ENCODE data around the gene C16orf54. TPM values are rescaled to one million over a fixed set of nuclear protein-coding genes. Genes with fewer than 3 reads are reported as not detected.

The C16orf54 gene
- total RNA-seq, 1 experiment from 2014 or later, result not detected

DNA sequence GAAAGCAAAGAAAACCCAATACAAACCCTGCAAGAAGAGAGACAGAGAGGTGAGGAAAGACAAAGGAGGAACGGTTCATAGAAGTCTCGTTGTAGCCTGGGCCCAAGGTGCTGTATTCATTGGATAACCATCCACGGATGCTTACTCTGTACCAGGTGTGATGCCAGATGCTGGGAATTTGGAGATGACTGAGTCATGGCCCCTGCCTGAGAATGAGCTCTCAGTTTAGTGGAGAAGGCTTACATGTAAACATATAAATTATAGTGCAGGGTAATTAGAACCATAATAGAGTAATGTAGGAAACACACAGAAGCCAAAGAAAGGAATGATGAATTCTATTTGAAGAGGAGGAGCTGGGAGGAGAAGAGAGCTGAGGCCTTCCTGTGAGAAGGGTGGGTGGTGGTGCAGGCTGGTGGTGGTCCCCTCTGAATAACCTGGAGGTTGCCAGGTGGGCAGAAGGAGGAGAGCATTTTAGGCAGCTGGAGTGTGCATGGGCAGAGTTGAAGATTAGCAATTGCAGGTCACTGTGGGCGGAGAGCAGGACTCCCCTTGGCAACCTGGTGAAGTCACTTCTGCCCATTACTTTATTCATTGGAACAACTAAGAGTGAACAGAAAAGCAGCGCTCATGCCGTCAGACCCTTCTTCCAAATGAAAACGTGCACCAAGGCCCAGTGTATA is 24.6 kb upstream of the C16orf54 start:
- peaks cover 7% of the 10 kb centered on the region for H3K36me3 Mint-ChIP-seq (ENCODE audit: insufficient read depth, unreplicated experiment)
- H3K4me3 Mint-ChIP-seq (ENCODE audit: low read depth, unreplicated experiment), result no peak overlapping the region
- no peak overlapping the region for H3K27ac Mint-ChIP-seq (ENCODE audit: unreplicated experiment)
- DNase-seq, result no peak
- intact Hi-C loops (cut with micrococcal nuclease; ENCODE audit: unreplicated experiment), result no loop called here
- CTCF ChIA-PET, result no interaction called here
- no peaks in the 10 kb centered on the region for H3K27me3 Mint-ChIP-seq (ENCODE audit: unreplicated experiment)
- TF ChIP-seq, protein P1, sequence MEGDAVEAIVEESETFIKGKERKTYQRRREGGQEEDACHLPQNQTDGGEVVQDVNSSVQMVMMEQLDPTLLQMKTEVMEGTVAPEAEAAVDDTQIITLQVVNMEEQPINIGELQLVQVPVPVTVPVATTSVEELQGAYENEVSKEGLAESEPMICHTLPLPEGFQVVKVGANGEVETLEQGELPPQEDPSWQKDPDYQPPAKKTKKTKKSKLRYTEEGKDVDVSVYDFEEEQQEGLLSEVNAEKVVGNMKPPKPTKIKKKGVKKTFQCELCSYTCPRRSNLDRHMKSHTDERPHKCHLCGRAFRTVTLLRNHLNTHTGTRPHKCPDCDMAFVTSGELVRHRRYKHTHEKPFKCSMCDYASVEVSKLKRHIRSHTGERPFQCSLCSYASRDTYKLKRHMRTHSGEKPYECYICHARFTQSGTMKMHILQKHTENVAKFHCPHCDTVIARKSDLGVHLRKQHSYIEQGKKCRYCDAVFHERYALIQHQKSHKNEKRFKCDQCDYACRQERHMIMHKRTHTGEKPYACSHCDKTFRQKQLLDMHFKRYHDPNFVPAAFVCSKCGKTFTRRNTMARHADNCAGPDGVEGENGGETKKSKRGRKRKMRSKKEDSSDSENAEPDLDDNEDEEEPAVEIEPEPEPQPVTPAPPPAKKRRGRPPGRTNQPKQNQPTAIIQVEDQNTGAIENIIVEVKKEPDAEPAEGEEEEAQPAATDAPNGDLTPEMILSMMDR (IDR thresholded peaks at IDR 0.05; ENCODE audit: unreplicated experiment), result no peak
- H3K9me3 Mint-ChIP-seq (ENCODE audit: low read depth, unreplicated experiment), result no peaks in the 10 kb centered on the region
- no TSS peak for BruUV-seq (replicated peaks)
- H3K4me1 Mint-ChIP-seq (ENCODE audit: low read depth, unreplicated experiment), result peaks cover 26% of the 10 kb centered on the region

- DNase-seq, result no peak
- TF ChIP-seq, protein P1 (IDR thresholded peaks at IDR 0.05; ENCODE audit: unreplicated experiment), result no peak
- Mint-ChIP-seq H3K9me3 (ENCODE audit: low read depth, unreplicated experiment) (no peaks in the 10 kb centered on the region), H3K27ac (ENCODE audit: unreplicated experiment) (no peak overlapping the region), H3K4me1 (ENCODE audit: low read depth, unreplicated experiment) (peaks cover 28% of the 10 kb centered on the region), H3K36me3 (ENCODE audit: insufficient read depth, unreplicated experiment) (peaks cover 11% of the 10 kb centered on the region), H3K4me3 (ENCODE audit: low read depth, unreplicated experiment) (no peak overlapping the region), H3K27me3 (ENCODE audit: unreplicated experiment) (no peaks in the 10 kb centered on the region)
- BruUV-seq (replicated peaks), result no TSS peak
- intact Hi-C loops (cut with micrococcal nuclease; ENCODE audit: unreplicated experiment), result no loop called here
- CTCF ChIA-PET, result no interaction called here
Observed at GRCh38 chr16:29769507-29769906, 23.7 kb upstream of the C16orf54 start.

DNA sequence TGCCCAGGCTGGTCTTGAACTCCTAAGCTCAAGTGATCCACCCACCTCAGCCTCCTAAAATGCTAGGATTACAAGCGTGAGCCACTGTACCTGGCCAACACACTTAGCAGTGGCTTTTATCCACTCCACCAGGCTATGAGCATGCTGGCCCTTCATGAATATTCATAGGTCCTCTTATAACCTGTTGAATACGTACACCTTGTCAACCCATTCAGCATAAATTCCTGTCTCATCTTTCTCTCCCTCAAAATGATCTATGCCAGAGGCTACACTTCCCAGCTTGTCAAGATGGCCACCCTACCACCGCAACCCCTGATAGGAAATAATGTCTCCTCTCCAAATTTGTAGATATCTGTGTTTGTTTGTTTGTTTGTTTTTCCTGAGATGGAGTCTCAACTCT is 21.3 kb upstream of the C16orf54 start:
- CTCF ChIA-PET, result no interaction called here
- H3K4me3 Mint-ChIP-seq (ENCODE audit: low read depth, unreplicated experiment), result no peak overlapping the region
- peaks cover 28% of the 10 kb centered on the region for H3K4me1 Mint-ChIP-seq (ENCODE audit: low read depth, unreplicated experiment)
- H3K9me3 Mint-ChIP-seq (ENCODE audit: low read depth, unreplicated experiment), result no peaks in the 10 kb centered on the region
- TF ChIP-seq, protein P1 (IDR thresholded peaks at IDR 0.05; ENCODE audit: unreplicated experiment), result no peak
- no peak for DNase-seq
- no peak overlapping the region for H3K27ac Mint-ChIP-seq (ENCODE audit: unreplicated experiment)
- intact Hi-C loops (cut with micrococcal nuclease; ENCODE audit: unreplicated experiment), result no loop called here
- no TSS peak for BruUV-seq (replicated peaks)
- peaks cover 16% of the 10 kb centered on the region for H3K36me3 Mint-ChIP-seq (ENCODE audit: insufficient read depth, unreplicated experiment)
- H3K27me3 Mint-ChIP-seq (ENCODE audit: unreplicated experiment), result no peaks in the 10 kb centered on the region

GRCh38 chr16:29766571-29766970 is 20.8 kb upstream of the C16orf54 start:
- Mint-ChIP-seq H3K9me3 (ENCODE audit: low read depth, unreplicated experiment) (no peaks in the 10 kb centered on the region), H3K27me3 (ENCODE audit: unreplicated experiment) (no peaks in the 10 kb centered on the region), H3K4me3 (ENCODE audit: low read depth, unreplicated experiment) (no peak overlapping the region), H3K4me1 (ENCODE audit: low read depth, unreplicated experiment) (peaks cover 28% of the 10 kb centered on the region), H3K36me3 (ENCODE audit: insufficient read depth, unreplicated experiment) (peaks cover 16% of the 10 kb centered on the region), H3K27ac (ENCODE audit: unreplicated experiment) (no peak overlapping the region)
- CTCF ChIA-PET, result no interaction called here
- no peak for DNase-seq
- TF ChIP-seq, protein P1 (IDR thresholded peaks at IDR 0.05; ENCODE audit: unreplicated experiment), result no peak
- intact Hi-C loops (cut with micrococcal nuclease; ENCODE audit: unreplicated experiment), result no loop called here
- BruUV-seq (replicated peaks), result no TSS peak

Measured in Calu3 (cell line).